Right forelimb (tissue), 1 donor: ENCODE results near the gene HOTAIR.

Experiments used
- DNase-seq: peaks from one replicate; pipeline ENCODE4 v3.0.0-alpha.2; 2018

Gene HOTAIR

GRCh38 chr12:54010972-54011664 is 36.4 kb upstream of the HOTAIR start:
- no peak for DNase-seq

- DNase-seq: no peak
Measured at GRCh38 chr12:54010053-54010971, 35.6 kb upstream of the HOTAIR start.

- no peak for DNase-seq
Measured at GRCh38 chr12:54009171-54010052, 34.7 kb upstream of the HOTAIR start.

- no peak for DNase-seq
Measured at GRCh38 chr12:54008260-54008552, 33.5 kb upstream of the HOTAIR start.

GRCh38 chr12:54007538-54008259 is 32.9 kb upstream of the HOTAIR start:
- DNase-seq: no peak

GRCh38 chr12:54006559-54007220 is 31.9 kb upstream of the HOTAIR start:
- DNase-seq: no peak

GRCh38 chr12:54005853-54006558 is 31.3 kb upstream of the HOTAIR start:
- DNase-seq: peak; percentile 93

GRCh38 chr12:54005531-54005852 is 30.7 kb upstream of the HOTAIR start:
- DNase-seq: no peak

GRCh38 chr12:54004841-54005530 is 30.2 kb upstream of the HOTAIR start:
- no peak for DNase-seq

GRCh38 chr12:54004063-54004840 is 29.5 kb upstream of the HOTAIR start:
- DNase-seq: no peak

GRCh38 chr12:54003625-54004024 is 28.9 kb upstream of the HOTAIR start:
- no peak for DNase-seq

- no peak for DNase-seq
Measured at GRCh38 chr12:54002915-54003389, 28.2 kb upstream of the HOTAIR start.

- DNase-seq: no peak
Measured at GRCh38 chr12:54002278-54002914, 27.6 kb upstream of the HOTAIR start.

- no peak for DNase-seq
Measured at GRCh38 chr12:54001283-54002187, 26.8 kb upstream of the HOTAIR start.

GRCh38 chr12:54000116-54001114 is 25.7 kb upstream of the HOTAIR start, which contains the start of gene HOXC9:
Gene HOXC9, plus strand, starts transcription at chr12:54000161. Its CDS starts 28 bp downstream, at chr12:54000189.
- DNase-seq: no peak

GRCh38 chr12:53999559-54000115 is 24.9 kb upstream of the HOTAIR start:
- DNase-seq: no peak

- no peak for DNase-seq
Measured at GRCh38 chr12:53998900-53999236, 24.1 kb upstream of the HOTAIR start.
